Osteocyte (in vitro differentiated cells): ENCODE measurements around the gene GRIK4. TPM values are rescaled to one million over a fixed set of nuclear protein-coding genes. Genes with fewer than 3 reads are reported as not detected.
A peak's percentile ranks its signal among the peaks of the same experiment; 100 is the strongest.

Source experiments
- DNase-seq: peaks from one replicate; pipeline ENCODE4 v3.0.0; 2021; ENCODE audit warnings: mixed read lengths; ENCODE audit not compliant: unreplicated experiment; ENCODE audit errors: extremely low spot score
- H3K27ac Mint-ChIP-seq: one replicate; pipeline ENCODE4 v1.8.0; 2021; ENCODE audit warnings: mild to moderate bottlenecking, mixed read lengths; ENCODE audit not compliant: unreplicated experiment
- H3K27me3 Mint-ChIP-seq: one replicate; pipeline ENCODE4 v1.8.0; 2021; ENCODE audit warnings: mixed read lengths; ENCODE audit not compliant: unreplicated experiment
- H3K36me3 Mint-ChIP-seq: one replicate; pipeline ENCODE4 v1.8.0; 2021; ENCODE audit warnings: mixed read lengths; ENCODE audit not compliant: unreplicated experiment
- H3K4me1 Mint-ChIP-seq: one replicate; pipeline ENCODE4 v1.8.0; 2021; ENCODE audit warnings: mixed read lengths; ENCODE audit not compliant: unreplicated experiment
- H3K4me3 Mint-ChIP-seq: one replicate; pipeline ENCODE4 v1.8.0; 2021; ENCODE audit warnings: mild to moderate bottlenecking, moderate library complexity, mixed read lengths; ENCODE audit not compliant: unreplicated experiment
- H3K9me3 Mint-ChIP-seq: one replicate; pipeline ENCODE4 v1.8.0; 2021; ENCODE audit warnings: mixed read lengths; ENCODE audit not compliant: unreplicated experiment
- total RNA-seq: library from RNA; stranded (reverse); gene quantifications from 2 replicates; pipeline ENCODE4 v1.2.1, GENCODE V29; 2021
- TF ChIP-seq, protein P1 (sequence below): fragments of 200-600 bp; sonication (generic); IDR thresholded peaks from 2 replicates; pipeline ENCODE4 v1.5.0; 2021; ENCODE audit warnings: antibody characterized with exemption, mild to moderate bottlenecking, moderate library complexity

GRIK4 gene
- total RNA-seq, 1 donor from 2014 or later: 0.11 TPM

DNA sequence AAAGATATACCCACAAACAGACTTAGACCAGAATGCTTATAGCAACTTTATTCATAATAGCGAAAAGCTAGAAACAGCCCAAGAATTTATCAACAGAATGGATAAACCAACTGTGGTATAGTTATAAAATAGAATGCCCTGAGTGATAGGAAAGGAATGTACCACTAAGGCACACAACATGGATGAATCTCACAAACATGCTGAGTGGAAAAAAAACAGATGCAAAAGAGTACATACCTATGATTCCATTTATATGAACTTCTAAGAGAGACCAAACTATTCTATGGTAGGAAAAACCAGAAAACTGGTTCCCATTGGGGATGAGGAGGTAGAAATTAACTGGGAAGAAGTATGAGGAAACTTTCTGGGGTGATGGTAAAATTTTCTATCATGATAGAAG, 40.4 kb upstream of the GRIK4 start:
- TF ChIP-seq, protein P1, sequence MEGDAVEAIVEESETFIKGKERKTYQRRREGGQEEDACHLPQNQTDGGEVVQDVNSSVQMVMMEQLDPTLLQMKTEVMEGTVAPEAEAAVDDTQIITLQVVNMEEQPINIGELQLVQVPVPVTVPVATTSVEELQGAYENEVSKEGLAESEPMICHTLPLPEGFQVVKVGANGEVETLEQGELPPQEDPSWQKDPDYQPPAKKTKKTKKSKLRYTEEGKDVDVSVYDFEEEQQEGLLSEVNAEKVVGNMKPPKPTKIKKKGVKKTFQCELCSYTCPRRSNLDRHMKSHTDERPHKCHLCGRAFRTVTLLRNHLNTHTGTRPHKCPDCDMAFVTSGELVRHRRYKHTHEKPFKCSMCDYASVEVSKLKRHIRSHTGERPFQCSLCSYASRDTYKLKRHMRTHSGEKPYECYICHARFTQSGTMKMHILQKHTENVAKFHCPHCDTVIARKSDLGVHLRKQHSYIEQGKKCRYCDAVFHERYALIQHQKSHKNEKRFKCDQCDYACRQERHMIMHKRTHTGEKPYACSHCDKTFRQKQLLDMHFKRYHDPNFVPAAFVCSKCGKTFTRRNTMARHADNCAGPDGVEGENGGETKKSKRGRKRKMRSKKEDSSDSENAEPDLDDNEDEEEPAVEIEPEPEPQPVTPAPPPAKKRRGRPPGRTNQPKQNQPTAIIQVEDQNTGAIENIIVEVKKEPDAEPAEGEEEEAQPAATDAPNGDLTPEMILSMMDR: no peak
- Mint-ChIP-seq H3K27me3 (no peaks in the 10 kb centered on the region), H3K4me1 (peaks cover 16% of the 10 kb centered on the region), H3K27ac (peak overlapping the region; percentile 3), H3K9me3 (no peaks in the 10 kb centered on the region), H3K4me3 (no peak overlapping the region), H3K36me3 (peaks cover 60% of the 10 kb centered on the region)
- DNase-seq: no peak

DNA sequence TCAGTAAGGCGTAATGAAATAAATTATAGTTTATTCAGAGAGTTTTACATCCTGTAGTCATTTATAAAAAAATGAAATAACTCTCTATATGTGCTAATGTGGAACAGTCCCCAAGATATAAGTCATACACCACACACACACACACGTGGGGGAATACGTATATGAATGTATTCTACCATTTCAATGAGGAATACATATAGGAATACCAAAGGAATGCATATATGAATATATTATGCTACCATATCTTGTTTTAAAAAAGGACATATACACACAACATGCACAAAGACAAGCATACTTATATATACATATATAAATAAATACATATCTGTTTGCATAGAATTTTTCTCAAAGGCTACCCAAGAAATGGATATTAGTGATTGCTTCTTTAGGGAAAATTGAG, 39.6 kb upstream of the GRIK4 start:
- H3K27ac Mint-ChIP-seq: no peak overlapping the region
- no peak overlapping the region for H3K4me3 Mint-ChIP-seq
- TF ChIP-seq, protein P1: no peak
- H3K36me3 Mint-ChIP-seq: peaks cover 57% of the 10 kb centered on the region
- H3K9me3 Mint-ChIP-seq: no peaks in the 10 kb centered on the region
- peaks cover 16% of the 10 kb centered on the region for H3K4me1 Mint-ChIP-seq
- H3K27me3 Mint-ChIP-seq: no peaks in the 10 kb centered on the region
- no peak for DNase-seq

DNA sequence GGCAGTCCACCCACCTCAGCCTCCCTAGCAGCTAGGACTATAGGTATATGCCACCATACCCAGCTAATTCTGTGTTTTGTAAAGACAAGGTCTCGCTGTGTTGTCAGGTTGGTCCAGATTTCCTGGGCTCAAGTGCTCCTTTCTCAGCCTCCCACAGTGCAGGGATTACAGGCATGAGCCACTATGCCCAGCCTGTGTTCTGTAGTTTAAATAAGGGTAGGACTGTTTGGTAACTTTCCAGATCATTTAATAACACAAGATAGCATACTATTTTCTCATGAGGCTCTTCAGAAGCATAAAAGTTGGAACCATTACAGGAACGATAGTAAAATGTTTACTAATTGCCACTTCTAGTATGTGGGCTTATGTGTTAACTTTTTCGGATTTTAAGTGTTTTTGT, 38.0 kb upstream of the GRIK4 start:
- Mint-ChIP-seq H3K27me3 (no peaks in the 10 kb centered on the region), H3K36me3 (peaks cover 56% of the 10 kb centered on the region), H3K9me3 (no peaks in the 10 kb centered on the region), H3K27ac (no peak overlapping the region), H3K4me1 (peaks cover 16% of the 10 kb centered on the region), H3K4me3 (no peak overlapping the region)
- TF ChIP-seq, protein P1: no peak
- no peak for DNase-seq

DNA sequence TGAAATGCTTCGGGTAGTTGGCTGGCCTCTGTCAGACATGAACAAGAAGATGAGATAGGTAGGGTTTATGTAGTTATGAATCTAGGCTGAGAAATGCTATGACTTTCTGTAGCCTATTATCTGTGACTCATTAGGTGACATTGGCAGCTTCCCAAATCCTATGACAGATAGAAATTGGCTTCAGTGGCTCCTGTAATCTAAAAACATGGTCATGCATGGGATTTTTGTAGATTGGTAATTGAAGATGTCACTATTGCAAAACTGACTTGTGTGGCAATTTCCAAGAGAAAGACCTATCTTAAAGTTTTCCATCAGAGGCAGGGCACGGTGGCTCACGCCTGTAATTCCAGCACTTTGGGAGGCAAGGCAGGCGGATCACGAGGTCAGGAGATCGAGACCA, 29.4 kb upstream of the GRIK4 start:
- no peak overlapping the region for H3K27ac Mint-ChIP-seq
- no peaks in the 10 kb centered on the region for H3K27me3 Mint-ChIP-seq
- no peak overlapping the region for H3K4me3 Mint-ChIP-seq
- peaks cover 58% of the 10 kb centered on the region for H3K36me3 Mint-ChIP-seq
- H3K9me3 Mint-ChIP-seq: no peaks in the 10 kb centered on the region
- no peak for DNase-seq
- no peaks in the 10 kb centered on the region for H3K4me1 Mint-ChIP-seq
- TF ChIP-seq, protein P1: no peak

DNA sequence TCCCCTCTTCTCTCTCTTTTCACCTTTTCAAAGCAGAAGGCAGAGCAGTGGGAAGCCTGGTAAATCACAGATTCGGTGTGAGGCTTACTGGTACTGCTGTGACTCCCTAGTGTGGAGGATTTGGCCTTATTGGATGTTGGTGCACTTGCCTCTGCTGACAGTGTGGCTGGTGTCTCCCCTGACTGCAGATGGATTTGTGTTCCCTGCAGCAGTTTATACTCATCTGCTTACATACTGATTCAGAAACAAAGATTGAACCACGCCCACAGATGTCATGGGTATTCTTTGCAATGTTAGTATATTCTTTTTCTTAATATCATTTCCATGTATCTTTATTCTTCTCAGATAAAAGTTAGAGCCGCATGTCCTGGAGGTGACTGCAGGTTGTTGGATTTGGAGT, 26.8 kb upstream of the GRIK4 start:
- Mint-ChIP-seq H3K4me3 (no peak overlapping the region), H3K9me3 (no peaks in the 10 kb centered on the region), H3K4me1 (no peaks in the 10 kb centered on the region), H3K27me3 (no peaks in the 10 kb centered on the region), H3K27ac (no peak overlapping the region), H3K36me3 (peaks cover 52% of the 10 kb centered on the region)
- TF ChIP-seq, protein P1: no peak
- DNase-seq: no peak
